ENCODE results near the gene PPP1R37. TPM values are rescaled to one million over a fixed set of nuclear protein-coding genes. Genes with fewer than 3 reads are reported as not detected.

The PPP1R37 gene
- total RNA-seq, 1 experiment from 2014 or later = 20.4 TPM

- no peaks in the 10 kb centered on the region for H3K36me3 ChIP-seq (ENCODE audit: control insufficient read depth, insufficient read depth, low read length)
- CTCF ChIA-PET = no interaction called here
Measured at GRCh38 chr19:45178262-45179071, 85.5 kb downstream of the PPP1R37 start, which contains the start of gene BLOC1S3. BLOC1S3 (plus strand) TSS chr19:45178784; CDS start chr19:45179297, 513 bp downstream.

DNA sequence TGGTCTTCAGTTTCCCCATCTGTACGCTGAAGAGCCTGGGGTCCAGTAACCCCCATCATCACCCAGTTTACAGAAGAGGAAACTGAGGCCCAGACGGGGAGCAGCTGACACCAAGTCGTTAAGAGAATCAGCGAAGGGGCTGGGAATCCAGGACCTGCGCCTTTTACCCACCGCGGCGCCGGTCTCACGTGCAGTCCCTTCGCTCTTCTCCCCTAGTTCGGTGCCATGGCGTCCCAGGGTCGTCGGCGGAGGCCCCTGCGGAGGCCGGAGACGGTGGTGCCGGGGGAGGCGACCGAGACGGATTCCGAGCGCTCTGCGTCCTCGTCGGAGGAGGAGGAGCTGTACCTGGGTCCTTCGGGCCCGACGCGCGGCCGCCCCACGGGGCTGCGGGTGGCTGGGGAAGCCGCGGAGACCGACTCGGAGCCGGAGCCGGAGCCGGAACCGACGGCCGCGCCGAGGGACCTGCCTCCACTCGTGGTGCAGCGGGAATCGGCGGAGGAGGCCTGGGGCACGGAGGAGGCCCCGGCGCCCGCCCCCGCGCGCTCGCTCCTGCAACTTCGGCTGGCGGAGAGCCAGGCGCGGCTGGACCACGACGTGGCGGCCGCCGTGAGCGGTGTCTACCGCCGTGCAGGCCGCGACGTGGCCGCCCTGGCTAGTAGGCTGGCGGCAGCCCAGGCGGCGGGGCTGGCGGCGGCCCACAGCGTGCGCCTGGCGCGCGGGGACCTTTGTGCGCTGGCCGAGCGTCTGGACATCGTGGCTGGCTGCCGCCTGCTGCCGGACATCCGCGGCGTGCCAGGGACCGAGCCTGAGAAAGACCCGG is 86.3 kb downstream of the PPP1R37 start:
- Histone ChIP-seq H3K4me1 (ENCODE audit: control insufficient read depth, insufficient read depth, low read length) (no peaks in the 10 kb centered on the region), H3K36me3 (ENCODE audit: control insufficient read depth, insufficient read depth, low read length) (no peaks in the 10 kb centered on the region), H3K27me3 (ENCODE audit: control insufficient read depth, insufficient read depth, low read length) (no peaks in the 10 kb centered on the region), H3K9me3 (ENCODE audit: control insufficient read depth, insufficient read depth, low read depth, low read length) (no peaks in the 10 kb centered on the region), H3K27ac (ENCODE audit: low read length) (peak overlapping the region; percentile 85), H3K4me3 (ENCODE audit: low read depth in 2 of 2, low read length in 2 of 2) (peak overlapping the region; percentile 88 to 90)
- no TSS peak for BruUV-seq (replicated peaks)
- in situ Hi-C loops (cut with HindIII; ENCODE audit: low pct_unique_long_range_greater_than_20kb, low sequenced_read_pairs) (no loop called here), intact Hi-C loops (cut with micrococcal nuclease; ENCODE audit: unreplicated experiment) (no loop called here)
- TF ChIP-seq SIN3A (IDR thresholded peaks at IDR 0.05; ENCODE audit: borderline replicate concordance, insufficient read depth, low read depth, low read length) (peak; percentile 6; the same call in 1 of the 2 replicates), POLR2AphosphoS5 (IDR thresholded peaks at IDR 0.05; ENCODE audit: low read depth, low read length) (no peak), REST (IDR thresholded peaks at IDR 0.05; ENCODE audit: insufficient read depth in 1 of 2, low read depth in 2 of 2, low read length in 1 of 2) (no peak)
- POLR2A ChIA-PET = no interaction called here
- DNase-seq (ENCODE audit: low read depth, low spot score) (no peak), ATAC-seq (no peak)
- CTCF ChIA-PET = no interaction called here

More at GRCh38 chr19:45178262-45179071, 85.5 kb downstream of the PPP1R37 start, which contains the start of gene BLOC1S3:
- peak; percentile 99 for DNase-seq (ENCODE audit: low read depth, low spot score)
- no peak for TF ChIP-seq REST (IDR thresholded peaks at IDR 0.05; ENCODE audit: insufficient read depth in 1 of 2, low read depth in 2 of 2, low read length in 1 of 2)
- TF ChIP-seq, protein P1, sequence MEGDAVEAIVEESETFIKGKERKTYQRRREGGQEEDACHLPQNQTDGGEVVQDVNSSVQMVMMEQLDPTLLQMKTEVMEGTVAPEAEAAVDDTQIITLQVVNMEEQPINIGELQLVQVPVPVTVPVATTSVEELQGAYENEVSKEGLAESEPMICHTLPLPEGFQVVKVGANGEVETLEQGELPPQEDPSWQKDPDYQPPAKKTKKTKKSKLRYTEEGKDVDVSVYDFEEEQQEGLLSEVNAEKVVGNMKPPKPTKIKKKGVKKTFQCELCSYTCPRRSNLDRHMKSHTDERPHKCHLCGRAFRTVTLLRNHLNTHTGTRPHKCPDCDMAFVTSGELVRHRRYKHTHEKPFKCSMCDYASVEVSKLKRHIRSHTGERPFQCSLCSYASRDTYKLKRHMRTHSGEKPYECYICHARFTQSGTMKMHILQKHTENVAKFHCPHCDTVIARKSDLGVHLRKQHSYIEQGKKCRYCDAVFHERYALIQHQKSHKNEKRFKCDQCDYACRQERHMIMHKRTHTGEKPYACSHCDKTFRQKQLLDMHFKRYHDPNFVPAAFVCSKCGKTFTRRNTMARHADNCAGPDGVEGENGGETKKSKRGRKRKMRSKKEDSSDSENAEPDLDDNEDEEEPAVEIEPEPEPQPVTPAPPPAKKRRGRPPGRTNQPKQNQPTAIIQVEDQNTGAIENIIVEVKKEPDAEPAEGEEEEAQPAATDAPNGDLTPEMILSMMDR (IDR thresholded peaks at IDR 0.05) = no peak; the same call in 1 of the 2 replicates
- 0 out of 2 replicates have a peak, but pooled peaks have one; percentile 38 for TF ChIP-seq POLR2AphosphoS5 (IDR thresholded peaks at IDR 0.05; ENCODE audit: low read depth, low read length)
- no peak for TF ChIP-seq TCF7L2 (IDR thresholded peaks at IDR 0.05; ENCODE audit: low read depth, low read length)
- peak; percentile 89 for TF ChIP-seq SIN3A (IDR thresholded peaks at IDR 0.05; ENCODE audit: borderline replicate concordance, insufficient read depth, low read depth, low read length)
- BruUV-seq (replicated peaks) = no TSS peak
- peak; percentile 94 for ATAC-seq
- H3K27ac ChIP-seq (ENCODE audit: low read length) = peak within 1 kb of the TSS; percentile 85
- in situ Hi-C loops (cut with HindIII; ENCODE audit: low pct_unique_long_range_greater_than_20kb, low sequenced_read_pairs) = no loop called here
- intact Hi-C loops (cut with micrococcal nuclease; ENCODE audit: unreplicated experiment) = no loop called here
- POLR2A ChIA-PET = no interaction called here
- H3K27me3 ChIP-seq (ENCODE audit: control insufficient read depth, insufficient read depth, low read length) = no peaks in the 10 kb centered on the region
- no peaks in the 10 kb centered on the region for H3K9me3 ChIP-seq (ENCODE audit: control insufficient read depth, insufficient read depth, low read depth, low read length)
- peak within 1 kb of the TSS; percentile 88 to 90 for H3K4me3 ChIP-seq (ENCODE audit: low read depth in 2 of 2, low read length in 2 of 2)
- no peaks in the 10 kb centered on the region for H3K4me1 ChIP-seq (ENCODE audit: control insufficient read depth, insufficient read depth, low read length)
